HepG2 (cell line): ENCODE measurements around the gene RABEP2. TPM values are rescaled to one million over a fixed set of nuclear protein-coding genes. Genes with fewer than 3 reads are reported as not detected.

Source experiments
- ATF7-NPFF ChIP-seq: sonication (generic); formaldehyde crosslinking; IDR thresholded peaks from 2 replicates; pipeline ENCODE4 v1.8.1; 2023; ENCODE audit warnings: mild to moderate bottlenecking, low read depth, missing genetic modification reagents, moderate library complexity
- CEBPG ChIP-seq: IDR thresholded peaks from 2 replicates; pipeline ENCODE4 v1.6.1; 2016
- HMGXB3 ChIP-seq: sonication (generic); formaldehyde crosslinking; IDR thresholded peaks from 2 replicates; pipeline ENCODE4 v1.4.0; 2020; ENCODE audit warnings: missing genetic modification reagents, borderline replicate concordance
- HNF1A ChIP-seq, 2 experiments: sonication (generic) in 1 of 2; formaldehyde crosslinking in 1 of 2; IDR thresholded peaks; 2 replicates each; pipeline versions ENCODE4 v1.4.0 to v1.6.1; 2016 to 2020; ENCODE audit warnings: borderline replicate concordance in 1 of 2, low read depth in 1 of 2, mild to moderate bottlenecking in 1 of 2, missing genetic modification reagents in 1 of 2
- KAT7 ChIP-seq: IDR thresholded peaks from 2 replicates; pipeline ENCODE4 v1.6.1; 2018; ENCODE audit warnings: borderline replicate concordance, missing compliant biosample characterization
- LCORL ChIP-seq, 2 experiments: fragments of 450-650 bp in 1 of 2; sonication (generic) in 1 of 2; formaldehyde crosslinking in 1 of 2; IDR thresholded peaks; 2 replicates each; pipeline versions ENCODE4 v1.5.0 to v1.6.1; 2017 to 2020; ENCODE audit warnings: antibody characterized with exemption in 1 of 2, missing genetic modification reagents in 1 of 2
- NCOA1 ChIP-seq: sonication (generic); formaldehyde crosslinking; IDR thresholded peaks from 2 replicates; pipeline ENCODE4 v1.9.0; 2021; ENCODE audit warnings: missing genetic modification reagents
- SMARCE1 ChIP-seq: fragments of 450-650 bp; IDR thresholded peaks from 2 replicates; pipeline ENCODE4 v1.6.1; 2017; ENCODE audit warnings: borderline replicate concordance
- ZNF124 ChIP-seq: sonication (generic); formaldehyde crosslinking; IDR thresholded peaks from 2 replicates; pipeline ENCODE4 v1.4.0; 2020; ENCODE audit warnings: missing genetic modification reagents
- ZNF235 ChIP-seq: sonication (generic); formaldehyde crosslinking; IDR thresholded peaks from 2 replicates; pipeline ENCODE4 v1.8.1; 2023; ENCODE audit warnings: mild to moderate bottlenecking, missing genetic modification reagents, borderline replicate concordance
- ZNF326 ChIP-seq: sonication (generic); formaldehyde crosslinking; IDR thresholded peaks from 2 replicates; pipeline ENCODE4 v1.4.0; 2020; ENCODE audit warnings: missing genetic modification reagents, borderline replicate concordance
- ZNF362 ChIP-seq: sonication (generic); formaldehyde crosslinking; IDR thresholded peaks from 2 replicates; pipeline ENCODE4 v1.4.0; 2020; ENCODE audit warnings: missing genetic modification reagents, mild to moderate bottlenecking, borderline replicate concordance
- ZNF451 ChIP-seq: sonication (generic); formaldehyde crosslinking; IDR thresholded peaks from 2 replicates; pipeline ENCODE4 v1.5.0; 2020; ENCODE audit warnings: mild to moderate bottlenecking, missing genetic modification reagents
- ZNF672 ChIP-seq: sonication (generic); formaldehyde crosslinking; IDR thresholded peaks from 2 replicates; pipeline ENCODE4 v1.8.1; 2022; ENCODE audit warnings: missing genetic modification reagents
- polyA plus RNA-seq, 8 experiments: library from polyadenylated mRNA; depleted of rRNA in 3 of 8; stranded (reverse) in 7 of 8; unstranded in 1 of 8; fragments of >200 nt; fragmentation: Illumina TruSeq in 4 of 8; extraction: Trizol in 4 of 8; gene quantifications; 2 replicates each; pipeline versions ENCODE4 v1.2.1 to v1.2.3, GENCODE V29; 2011 to 2016; ENCODE audit warnings: low read depth in 4 of 8, missing spikeins in 1 of 8, mixed read lengths in 1 of 8; ENCODE audit not compliant: insufficient read depth in 1 of 8
- total RNA-seq, 5 experiments: library from RNA; depleted of rRNA; stranded (reverse); fragments of >200 nt; fragmentation: Illumina TruSeq; extraction: Trizol; gene quantifications; 2 replicates each; pipeline ENCODE4 v1.2.3, GENCODE V29; 2016; ENCODE audit warnings: low read depth in 1 of 5
- TF ChIP-seq, protein P1 (sequence below): sonication (generic); formaldehyde crosslinking; IDR thresholded peaks from 2 replicates; pipeline ENCODE4 v1.4.0; 2020; ENCODE audit warnings: missing genetic modification reagents, mild to moderate bottlenecking, borderline replicate concordance

RABEP2 gene
- total and polyA plus RNA-seq, 2 of the 13 experiments (the other 11 are each of a cell fraction or from before 2014, with no cell fraction given) = 10.8 to 18.4 TPM

- TF ChIP-seq HMGXB3 (CRISPR knock-in tag) (peak; percentile 88), NCOA1 (0 out of 2 replicates have a peak, but pooled peaks have one; percentile 1), ZNF451 (CRISPR knock-in tag) (peak; percentile 98), CEBPG (CRISPR knock-in tag) (0 out of 2 replicates have a peak, but pooled peaks have one; percentile 33), ATF7-NPFF (CRISPR knock-in tag) (peak; percentile 84; the same call in 1 of the 2 replicates), ZNF124 (CRISPR knock-in tag) (peak; percentile 48; the same call in 1 of the 2 replicates), ZNF326 (CRISPR knock-in tag) (no peak), LCORL (IDR thresholded peaks at IDR 0.05) (0 out of 2 replicates have a peak, but pooled peaks have one; percentile 21), LCORL (CRISPR knock-in tag; IDR thresholded peaks at IDR 0.05) (peak; percentile 76; the same call in 1 of the 2 replicates), HNF1A (IDR thresholded peaks at IDR 0.05; ENCODE audit: low read depth) (peak; percentile 36; the same call in 1 of the 2 replicates), HNF1A (CRISPR knock-in tag; IDR thresholded peaks at IDR 0.05; ENCODE audit: borderline replicate concordance) (peak; percentile 86), SMARCE1 (no peak), KAT7 (no peak), ZNF235 (peak; percentile 83), ZNF672 (CRISPR knock-in tag) (no peak), ZNF362 (CRISPR knock-in tag) (peak; percentile 73; the same call in 1 of the 2 replicates)
- TF ChIP-seq, protein P1, sequence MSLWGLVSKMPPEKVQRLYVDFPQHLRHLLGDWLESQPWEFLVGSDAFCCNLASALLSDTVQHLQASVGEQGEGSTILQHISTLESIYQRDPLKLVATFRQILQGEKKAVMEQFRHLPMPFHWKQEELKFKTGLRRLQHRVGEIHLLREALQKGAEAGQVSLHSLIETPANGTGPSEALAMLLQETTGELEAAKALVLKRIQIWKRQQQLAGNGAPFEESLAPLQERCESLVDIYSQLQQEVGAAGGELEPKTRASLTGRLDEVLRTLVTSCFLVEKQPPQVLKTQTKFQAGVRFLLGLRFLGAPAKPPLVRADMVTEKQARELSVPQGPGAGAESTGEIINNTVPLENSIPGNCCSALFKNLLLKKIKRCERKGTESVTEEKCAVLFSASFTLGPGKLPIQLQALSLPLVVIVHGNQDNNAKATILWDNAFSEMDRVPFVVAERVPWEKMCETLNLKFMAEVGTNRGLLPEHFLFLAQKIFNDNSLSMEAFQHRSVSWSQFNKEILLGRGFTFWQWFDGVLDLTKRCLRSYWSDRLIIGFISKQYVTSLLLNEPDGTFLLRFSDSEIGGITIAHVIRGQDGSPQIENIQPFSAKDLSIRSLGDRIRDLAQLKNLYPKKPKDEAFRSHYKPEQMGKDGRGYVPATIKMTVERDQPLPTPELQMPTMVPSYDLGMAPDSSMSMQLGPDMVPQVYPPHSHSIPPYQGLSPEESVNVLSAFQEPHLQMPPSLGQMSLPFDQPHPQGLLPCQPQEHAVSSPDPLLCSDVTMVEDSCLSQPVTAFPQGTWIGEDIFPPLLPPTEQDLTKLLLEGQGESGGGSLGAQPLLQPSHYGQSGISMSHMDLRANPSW (CRISPR knock-in tag) = peak; percentile 77; the same call in 1 of the 2 replicates
These were observed 49.6 kb upstream of the RABEP2 start, which contains the start of gene SPNS1 (continued) for GRCh38 chr16:28974437-28975157.
